IMR-90 (cell line): ENCODE measurements around the gene GDNF. TPM values are rescaled to one million over a fixed set of nuclear protein-coding genes. Genes with fewer than 3 reads are reported as not detected.
"Not testable (repeated sequence)": the region's sequence is repeated elsewhere in the genome, so short reads cannot be mapped to it uniquely, and the experiment has no call there.

Experiments used
- ATAC-seq: fragments of 200-7000 bp; cut with Tn5 transposase; 2 replicates; pipeline ENCODE4 v1.9.1; 2020; ENCODE audit warnings: low read depth, mild to moderate bottlenecking, moderate library complexity
- BruUV-seq: library from RNA; stranded (reverse); fragments of 400-500 nt; replicated peaks from 2 replicates; lab custom pipeline; 2021; lab: Mats Ljungman, UMichigan
- CTCF ChIA-PET: fragments of 300-600 bp; formaldehyde crosslinking; extraction: SDS; loops from one replicate; lab custom pipeline; 2021; ENCODE audit warnings: antibody characterized with exemption; lab: Yijun Ruan, JAX
- POLR2A ChIA-PET: fragments of 300-600 bp; sonication (Branson Sonifier 250); formaldehyde crosslinking; loops from one replicate; lab custom pipeline; 2022; ENCODE audit warnings: antibody characterized with exemption; ENCODE audit not compliant: unreplicated experiment; lab: Charles Lee
- DNase-seq: peaks from one replicate; pipeline ENCODE4 v3.0.0; 2013
- H2AFZ ChIP-seq: replicated peaks from 2 replicates; pipeline ENCODE3; 2013; ENCODE audit warnings: low read length, mild to moderate bottlenecking; ENCODE audit not compliant: poor library complexity
- H2AK5ac ChIP-seq: 2 replicates; pipeline ENCODE4 v1.6.1; 2013; ENCODE audit warnings: low read depth, low read length, inconsistent platforms
- H2AK9ac ChIP-seq: replicated peaks from 2 replicates; pipeline ENCODE3; 2013; ENCODE audit warnings: mild to moderate bottlenecking, low read depth, low read length, moderate library complexity; ENCODE audit not compliant: poor library complexity
- H2BK120ac ChIP-seq: 2 replicates; pipeline ENCODE4 v1.6.1; 2013; ENCODE audit warnings: low read depth, low read length, inconsistent platforms
- H2BK15ac ChIP-seq: 3 replicates; pipeline ENCODE4 v1.6.1; 2013; ENCODE audit warnings: low read depth, low read length, inconsistent platforms
- H2BK20ac ChIP-seq: 2 replicates; pipeline ENCODE4 v1.6.1; 2013; ENCODE audit warnings: low read depth, mild to moderate bottlenecking, inconsistent platforms, low read length, moderate library complexity
- H2BK5ac ChIP-seq: 2 replicates; pipeline ENCODE4 v1.6.1; 2013; ENCODE audit warnings: mild to moderate bottlenecking, low read depth, low read length, inconsistent platforms; ENCODE audit not compliant: poor library complexity, severe bottlenecking
- H3K14ac ChIP-seq: replicated peaks from 2 replicates; pipeline ENCODE4 v1.6.1; 2013; ENCODE audit warnings: low read depth, low read length, inconsistent platforms
- H3K18ac ChIP-seq: 2 replicates; pipeline ENCODE4 v1.6.1; 2013; ENCODE audit warnings: low read depth, low read length, control low read depth
- H3K23ac ChIP-seq: 2 replicates; pipeline ENCODE4 v1.6.1; 2013; ENCODE audit warnings: low read depth, low read length, inconsistent platforms
- H3K27ac ChIP-seq: 2 replicates; pipeline ENCODE4 v1.5.1; 2013; ENCODE audit warnings: mild to moderate bottlenecking, control low read depth, low read length; ENCODE audit not compliant: insufficient read depth
- H3K27me3 ChIP-seq: 2 replicates; pipeline ENCODE4 v1.6.1; 2013; ENCODE audit warnings: low read length; ENCODE audit not compliant: control insufficient read depth, insufficient read depth
- H3K36me3 ChIP-seq: 2 replicates; pipeline ENCODE4 v1.6.1; 2013; ENCODE audit warnings: low read length, mixed read lengths; ENCODE audit not compliant: control insufficient read depth, insufficient read depth
- H3K4ac ChIP-seq: 2 replicates; pipeline ENCODE4 v1.6.1; 2013; ENCODE audit warnings: low read depth, low read length, inconsistent platforms
- H3K4me1 ChIP-seq: 2 replicates; pipeline ENCODE4 v1.6.1; 2013; ENCODE audit warnings: low read length, mixed read lengths; ENCODE audit not compliant: control insufficient read depth, insufficient read depth
- H3K4me2 ChIP-seq: 2 replicates; pipeline ENCODE4 v1.6.1; 2013; ENCODE audit warnings: low read depth, mild to moderate bottlenecking, control low read depth, low read length, moderate library complexity
- H3K4me3 ChIP-seq: 2 replicates; pipeline ENCODE4 v1.5.1; 2013; ENCODE audit warnings: low read depth, mild to moderate bottlenecking, control low read depth, low read length, moderate library complexity; ENCODE audit not compliant: insufficient read depth
- H3K56ac ChIP-seq: 2 replicates; pipeline ENCODE4 v1.6.1; 2013; ENCODE audit warnings: low read length, inconsistent platforms; ENCODE audit not compliant: insufficient read depth; ENCODE audit errors: extremely low read depth
- H3K79me1 ChIP-seq, 2 experiments: 2 replicates each; pipeline ENCODE4 v1.6.1; 2013; ENCODE audit warnings: low read length in 2 of 2, inconsistent platforms in 1 of 2, low read depth in 1 of 2
- H3K9ac ChIP-seq: 2 replicates; pipeline ENCODE4 v1.6.1; 2013; ENCODE audit warnings: low read depth, low read length, control low read depth
- H3K9me1 ChIP-seq: 2 replicates; pipeline ENCODE4 v1.6.1; 2013; ENCODE audit warnings: low read length, inconsistent platforms; ENCODE audit not compliant: insufficient read depth
- H3K9me3 ChIP-seq: 2 replicates; pipeline ENCODE4 v1.6.1; 2013; ENCODE audit warnings: low read length; ENCODE audit not compliant: control insufficient read depth, insufficient read depth
- H4K20me1 ChIP-seq: 2 replicates; pipeline ENCODE4 v1.6.1; 2013; ENCODE audit warnings: low read length, inconsistent platforms; ENCODE audit not compliant: insufficient read depth
- H4K5ac ChIP-seq: 2 replicates; pipeline ENCODE4 v1.6.1; 2013; ENCODE audit warnings: mild to moderate bottlenecking, low read depth, low read length, control low read depth
- H4K8ac ChIP-seq, 2 experiments: 2 replicates each; pipeline ENCODE4 v1.6.1; 2013; ENCODE audit warnings: low read depth in 2 of 2, low read length in 2 of 2, control low read depth in 1 of 2, inconsistent platforms in 1 of 2
- H4K91ac ChIP-seq: 2 replicates; pipeline ENCODE4 v1.6.1; 2013; ENCODE audit warnings: low read depth, low read length, inconsistent platforms; ENCODE audit not compliant: insufficient read depth
- BHLHE40 ChIP-seq: fragments of 150-350 bp; IDR thresholded peaks from 2 replicates; pipeline ENCODE4 v1.6.1; 2016; ENCODE audit warnings: mild to moderate bottlenecking, low read depth, low read length
- MAZ ChIP-seq: IDR thresholded peaks from 2 replicates; pipeline ENCODE4 v1.6.1; 2012; ENCODE audit warnings: low read depth, mild to moderate bottlenecking, low read length, improper control_type of control experiment, moderate library complexity, borderline replicate concordance
- MXI1 ChIP-seq: IDR thresholded peaks from 2 replicates; pipeline ENCODE4 v1.6.1; 2012; ENCODE audit warnings: low read depth, mild to moderate bottlenecking, low read length, moderate library complexity, borderline replicate concordance
- WGBS, 2 experiments: methylation state at CpG; one replicate each; pipeline versions ENCODE4 v1.1.5 to v1.1.7; 2013; ENCODE audit warnings: missing lambda C conversion rate in 2 of 2; ENCODE audit not compliant: insufficient read length in 1 of 2; ENCODE audit errors: extremely low coverage in 2 of 2; 5-methylcytosine and 5-hydroxymethylcytosine counted together
- dilution Hi-C: fragments of 300-500 bp; cut with HindIII; formaldehyde crosslinking; loops from one replicate; pipeline ENCODE4 v1.14.3; 2018; ENCODE audit warnings: low sequenced_read_pairs; ENCODE audit not compliant: unreplicated experiment
- in situ Hi-C: fragments of 300-500 bp; cut with MboI; formaldehyde crosslinking; loops from 3 replicates; pipeline ENCODE4 v1.14.3; 2019; ENCODE audit warnings: low sequenced_read_pairs, inconsistent platforms, mixed read lengths
- intact Hi-C: fragments of 100-400 bp; cut with micrococcal nuclease; formaldehyde crosslinking; loops from 2 replicates; pipeline ENCODE4 v1.10.0; 2022
- polyA plus RNA-seq, 3 experiments: library from polyadenylated mRNA; depleted of rRNA; stranded (reverse); fragments of >200 nt; gene quantifications; 2 replicates each; pipeline ENCODE4 v1.2.3, GENCODE V29; 2012; ENCODE audit warnings: low replicate concordance in 1 of 3
- total RNA-seq: library from RNA; depleted of rRNA; stranded (reverse); fragments of >200 nt; gene quantifications from 2 replicates; pipeline ENCODE4 v1.2.3, GENCODE V29; 2012

Gene GDNF
- total and polyA plus RNA-seq, 2 of the 4 experiments (the other 2 are of a cell fraction): 0.18 to 0.82 TPM

GRCh38 chr5:37786862-37787519 is 52.9 kb downstream of the GDNF start (continued):
- no peak for TF ChIP-seq MAZ

- Histone ChIP-seq H4K91ac (no peak overlapping the region), H3K4me2 (no peak overlapping the region), H4K20me1 (no peaks in the 10 kb centered on the region), H2BK15ac (no peak overlapping the region), H3K27ac (no peak overlapping the region), H4K5ac (no peak overlapping the region), H3K23ac (no peak overlapping the region), H2BK120ac (no peak overlapping the region), H3K56ac (no peak overlapping the region), H3K36me3 (no peaks in the 10 kb centered on the region), H3K4ac (no peak overlapping the region), H2AFZ (no peak overlapping the region), H3K9me1 (0 out of 2 replicates have a peak, but pooled peaks cover 3% of the 10 kb centered on the region), H2AK5ac (no peak overlapping the region), H2BK5ac (no peak overlapping the region), H3K9me3 (no peaks in the 10 kb centered on the region), H4K8ac (no peak overlapping the region), H3K14ac (no peak overlapping the region), H2BK20ac (no peak overlapping the region), H2AK9ac (no peak overlapping the region), H3K18ac (no peak overlapping the region), H3K9ac (no peak overlapping the region), H3K27me3 (no peaks in the 10 kb centered on the region), H3K79me1 (no peaks in the 10 kb centered on the region), H3K4me3 (no peak overlapping the region), H3K4me1 (peaks cover 4% of the 10 kb centered on the region; the same call in 1 of the 2 replicates)
- intact Hi-C loops (no loop called here), dilution Hi-C loops (no loop called here), in situ Hi-C loops (no loop called here)
- DNase-seq (no peak), ATAC-seq (no peak)
- no TSS peak for BruUV-seq
- TF ChIP-seq BHLHE40: no peak
- no peak for TF ChIP-seq MXI1
- POLR2A ChIA-PET: no interaction called here
- CTCF ChIA-PET: interaction anchor here (0.6 kb wide), 1 partner anchor 232 kb away, joined by 4 read pairs; no protein-coding TSS in a partner anchor
- no CpG with 5 or more reads among the region's 2 CpGs for WGBS, 2 experiments
Observed at GRCh38 chr5:37786416-37786815, 53.4 kb downstream of the GDNF start.

- WGBS, 2 experiments: no CpG with 5 or more reads among the region's 8 CpGs
- H3K4me1 ChIP-seq, DNase-seq, intact Hi-C loops, H4K8ac ChIP-seq, H3K27me3 ChIP-seq, H3K4ac ChIP-seq, H3K79me1 ChIP-seq, H3K9me1 ChIP-seq, H3K56ac ChIP-seq, H2BK5ac ChIP-seq, H2AK5ac ChIP-seq, POLR2A ChIA-PET, H4K5ac ChIP-seq, H4K91ac ChIP-seq, H3K36me3 ChIP-seq, H2AK9ac ChIP-seq, H2BK20ac ChIP-seq, H3K27ac ChIP-seq, ATAC-seq, H3K9me3 ChIP-seq, H4K20me1 ChIP-seq, H3K23ac ChIP-seq, H3K18ac ChIP-seq, H3K9ac ChIP-seq, H3K14ac ChIP-seq, H3K4me2 ChIP-seq, in situ Hi-C loops, H2BK15ac ChIP-seq, H2AFZ ChIP-seq, BruUV-seq, H3K4me3 ChIP-seq, dilution Hi-C loops, H2BK120ac ChIP-seq: not testable (repeated sequence)
- CTCF ChIA-PET: interaction anchor here (0.6 kb wide), 1 partner anchor 16 kb away, joined by 3 read pairs; no protein-coding TSS in a partner anchor
Observed at GRCh38 chr5:37781409-37781808, 58.4 kb downstream of the GDNF start.
